ENCODE data around the gene RTKN. TPM values are rescaled to one million over a fixed set of nuclear protein-coding genes. Genes with fewer than 3 reads are reported as not detected.

RTKN gene
- total and polyA plus RNA-seq, 9 of the 15 experiments (the other 6 are each of a cell fraction or from before 2014, with no cell fraction given) = 0.14 to 6.9 (median 3.6) TPM

DNA sequence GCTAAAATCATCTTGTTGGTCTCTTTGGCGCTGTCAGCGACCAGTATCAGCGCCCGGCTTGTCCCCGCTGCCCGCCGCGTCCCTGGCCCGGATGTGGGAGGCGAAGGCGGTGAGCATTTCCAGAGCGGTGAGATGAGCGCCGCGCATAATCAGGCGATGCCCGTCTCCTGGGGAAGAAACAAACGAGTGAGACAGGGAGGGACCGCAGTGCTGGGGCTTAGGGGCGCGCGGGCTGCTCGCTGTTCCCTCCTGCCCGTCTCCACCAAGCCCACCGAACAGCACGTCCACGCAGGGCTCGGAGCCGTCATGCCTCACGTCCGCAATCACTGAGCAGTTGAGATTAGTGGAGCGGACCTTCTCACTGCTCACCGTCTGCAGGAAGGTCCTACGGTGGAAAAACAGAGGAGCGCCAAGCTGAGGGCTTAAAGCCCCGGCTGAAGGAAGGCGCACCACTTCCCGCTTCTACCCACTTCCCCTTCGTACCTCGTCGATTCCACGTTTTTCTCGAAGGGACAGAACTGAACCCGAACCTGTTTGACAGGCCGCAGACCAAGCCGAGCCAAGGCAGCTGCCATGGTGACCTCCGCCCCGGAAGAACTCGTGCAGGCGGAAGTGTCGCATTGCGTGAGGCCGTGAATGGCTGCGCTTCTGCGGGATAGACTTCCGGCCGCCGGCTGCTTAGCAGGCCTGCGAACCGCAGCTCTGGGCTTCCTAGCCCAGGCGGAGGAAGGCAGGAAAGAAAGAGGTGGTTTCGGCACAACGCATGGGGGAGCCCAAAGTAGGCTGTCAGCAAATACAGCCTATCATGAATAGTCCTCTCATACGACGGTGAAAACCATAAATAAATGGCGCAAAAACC is 30.6 kb upstream of the RTKN start, which contains the start of gene MRPL53 (continued):
- TF ChIP-seq, protein P1, sequence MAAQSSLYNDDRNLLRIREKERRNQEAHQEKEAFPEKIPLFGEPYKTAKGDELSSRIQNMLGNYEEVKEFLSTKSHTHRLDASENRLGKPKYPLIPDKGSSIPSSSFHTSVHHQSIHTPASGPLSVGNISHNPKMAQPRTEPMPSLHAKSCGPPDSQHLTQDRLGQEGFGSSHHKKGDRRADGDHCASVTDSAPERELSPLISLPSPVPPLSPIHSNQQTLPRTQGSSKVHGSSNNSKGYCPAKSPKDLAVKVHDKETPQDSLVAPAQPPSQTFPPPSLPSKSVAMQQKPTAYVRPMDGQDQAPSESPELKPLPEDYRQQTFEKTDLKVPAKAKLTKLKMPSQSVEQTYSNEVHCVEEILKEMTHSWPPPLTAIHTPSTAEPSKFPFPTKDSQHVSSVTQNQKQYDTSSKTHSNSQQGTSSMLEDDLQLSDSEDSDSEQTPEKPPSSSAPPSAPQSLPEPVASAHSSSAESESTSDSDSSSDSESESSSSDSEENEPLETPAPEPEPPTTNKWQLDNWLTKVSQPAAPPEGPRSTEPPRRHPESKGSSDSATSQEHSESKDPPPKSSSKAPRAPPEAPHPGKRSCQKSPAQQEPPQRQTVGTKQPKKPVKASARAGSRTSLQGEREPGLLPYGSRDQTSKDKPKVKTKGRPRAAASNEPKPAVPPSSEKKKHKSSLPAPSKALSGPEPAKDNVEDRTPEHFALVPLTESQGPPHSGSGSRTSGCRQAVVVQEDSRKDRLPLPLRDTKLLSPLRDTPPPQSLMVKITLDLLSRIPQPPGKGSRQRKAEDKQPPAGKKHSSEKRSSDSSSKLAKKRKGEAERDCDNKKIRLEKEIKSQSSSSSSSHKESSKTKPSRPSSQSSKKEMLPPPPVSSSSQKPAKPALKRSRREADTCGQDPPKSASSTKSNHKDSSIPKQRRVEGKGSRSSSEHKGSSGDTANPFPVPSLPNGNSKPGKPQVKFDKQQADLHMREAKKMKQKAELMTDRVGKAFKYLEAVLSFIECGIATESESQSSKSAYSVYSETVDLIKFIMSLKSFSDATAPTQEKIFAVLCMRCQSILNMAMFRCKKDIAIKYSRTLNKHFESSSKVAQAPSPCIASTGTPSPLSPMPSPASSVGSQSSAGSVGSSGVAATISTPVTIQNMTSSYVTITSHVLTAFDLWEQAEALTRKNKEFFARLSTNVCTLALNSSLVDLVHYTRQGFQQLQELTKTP (IDR thresholded peaks at IDR 0.05; ENCODE audit: low read depth in 1 of 2, partially characterized antibody in 2 of 2) = peak in 1 of 2 experiments; percentile 77
- TF ChIP-seq ZNF197 (CRISPR knock-in tag; IDR thresholded peaks at IDR 0.05; ENCODE audit: low read depth) (no peak), HNRNPLL (IDR thresholded peaks at IDR 0.05; ENCODE audit: low read depth, low read length, poor library complexity, severe bottlenecking) (peak; percentile 54), POLR2AphosphoS5 (IDR thresholded peaks at IDR 0.05; ENCODE audit: control insufficient read depth, insufficient read depth, low read depth, low read length) (peak; percentile 93), GTF2A2 (tag; IDR thresholded peaks at IDR 0.05) (no peak), NBN (IDR thresholded peaks at IDR 0.05; ENCODE audit: low read depth) (peak; percentile 57; the same call in 1 of the 2 replicates), HLTF (IDR thresholded peaks at IDR 0.05) (0 out of 2 replicates have a peak, but pooled peaks have one; percentile 15), ZNF23 (CRISPR knock-in tag; IDR thresholded peaks at IDR 0.05) (0 out of 2 replicates have a peak, but pooled peaks have one; percentile 6), ZNF324 (CRISPR knock-in tag; IDR thresholded peaks at IDR 0.05) (no peak), PCBP2 (IDR thresholded peaks at IDR 0.05; ENCODE audit: low read depth, low read length, poor library complexity, severe bottlenecking) (no peak), SIN3A (IDR thresholded peaks at IDR 0.05; ENCODE audit: borderline replicate concordance in 2 of 2, control insufficient read depth in 1 of 2, low read depth in 2 of 2, low read length in 2 of 2) (peak; percentile 74 to 75; a peak in 1 of 4 replicates), TGIF2 (CRISPR knock-in tag; IDR thresholded peaks at IDR 0.05) (no peak), SMC3 (conservative IDR thresholded peaks at IDR 0.05; ENCODE audit: insufficient read depth, low read depth, low read length) (no peak), SPI1 (IDR thresholded peaks at IDR 0.05; ENCODE audit: borderline replicate concordance, low read depth, low read length) (peak; percentile 49), ARID1B (IDR thresholded peaks at IDR 0.05) (peak; percentile 22; the same call in 1 of the 2 replicates), EZH2 (IDR thresholded peaks at IDR 0.05; ENCODE audit: borderline replicate concordance, low read depth, low read length) (no peak), ZFPM2 (CRISPR knock-in tag; IDR thresholded peaks at IDR 0.05) (peak; percentile 82), ZFP1 (CRISPR knock-in tag; IDR thresholded peaks at IDR 0.05) (0 out of 2 replicates have a peak, but pooled peaks have one; percentile 45), BCOR (IDR thresholded peaks at IDR 0.05) (0 out of 2 replicates have a peak, but pooled peaks have one; percentile 36), HDAC1 (IDR thresholded peaks at IDR 0.05) (peak in 1 of 2 experiments; percentile 87; a peak in 1 of 4 replicates), ETV1 (tag; conservative IDR thresholded peaks at IDR 0.05; ENCODE audit: low read depth) (peak; percentile 97), ZNF217 (CRISPR knock-in tag; IDR thresholded peaks at IDR 0.05) (no peak)
- TF ChIP-seq, protein P2, sequence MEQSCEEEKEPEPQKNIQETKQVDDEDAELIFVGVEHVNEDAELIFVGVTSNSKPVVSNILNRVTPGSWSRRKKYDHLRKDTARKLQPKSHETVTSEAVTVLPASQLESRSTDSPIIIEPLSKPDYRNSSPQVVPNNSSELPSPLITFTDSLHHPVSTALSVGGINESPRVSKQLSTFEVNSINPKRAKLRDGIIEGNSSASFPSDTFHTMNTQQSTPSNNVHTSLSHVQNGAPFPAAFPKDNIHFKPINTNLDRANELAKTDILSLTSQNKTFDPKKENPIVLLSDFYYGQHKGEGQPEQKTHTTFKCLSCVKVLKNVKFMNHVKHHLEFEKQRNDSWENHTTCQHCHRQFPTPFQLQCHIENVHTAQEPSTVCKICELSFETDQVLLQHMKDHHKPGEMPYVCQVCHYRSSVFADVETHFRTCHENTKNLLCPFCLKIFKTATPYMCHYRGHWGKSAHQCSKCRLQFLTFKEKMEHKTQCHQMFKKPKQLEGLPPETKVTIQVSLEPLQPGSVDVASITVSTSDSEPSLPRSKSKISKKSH (CRISPR knock-in tag; IDR thresholded peaks at IDR 0.05) = 0 out of 2 replicates have a peak, but pooled peaks have one; percentile 45

Measured in K562 (cell line).